Activated T-cell treated with anti-CD3 and anti-CD28 coated beads for 4 hours (primary cell): ENCODE results near the gene OXT.
"Not testable (repeated sequence)": the region's sequence is repeated elsewhere in the genome, so short reads cannot be mapped to it uniquely, and the experiment has no call there.

ENCODE experiments used
- DNase-seq: peaks from one replicate; pipeline ENCODE4 v3.0.0-alpha.2; 2020

The OXT gene

GRCh38 chr20:3051385-3052019, 19.9 kb upstream of the OXT start:
- DNase-seq = no peak

- DNase-seq = no peak
These were observed 11.9 kb upstream of the OXT start for GRCh38 chr20:3059489-3059888.

DNA sequence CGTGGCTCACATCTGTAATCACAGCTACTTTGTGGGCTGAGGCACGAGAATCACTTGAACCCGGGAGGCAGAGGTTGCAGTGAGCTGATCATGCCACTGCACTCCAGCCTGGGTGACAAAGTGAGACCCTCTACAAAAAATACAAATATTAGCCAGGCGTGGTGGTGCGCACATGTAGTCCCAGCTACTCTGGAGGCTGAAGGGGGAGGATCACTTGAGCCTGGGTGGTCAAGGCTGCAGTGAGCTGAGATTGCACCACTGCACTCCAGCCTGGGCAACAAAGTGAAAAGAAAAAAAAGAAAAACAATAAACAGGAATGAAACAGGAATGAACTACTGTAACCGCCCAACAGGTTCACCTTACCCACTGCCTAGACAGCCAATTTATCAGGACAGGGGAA, 7.3 kb upstream of the OXT start:
- not testable (repeated sequence) for DNase-seq

GRCh38 chr20:3067139-3068014, 4.0 kb upstream of the OXT start:
- DNase-seq = no peak

DNA sequence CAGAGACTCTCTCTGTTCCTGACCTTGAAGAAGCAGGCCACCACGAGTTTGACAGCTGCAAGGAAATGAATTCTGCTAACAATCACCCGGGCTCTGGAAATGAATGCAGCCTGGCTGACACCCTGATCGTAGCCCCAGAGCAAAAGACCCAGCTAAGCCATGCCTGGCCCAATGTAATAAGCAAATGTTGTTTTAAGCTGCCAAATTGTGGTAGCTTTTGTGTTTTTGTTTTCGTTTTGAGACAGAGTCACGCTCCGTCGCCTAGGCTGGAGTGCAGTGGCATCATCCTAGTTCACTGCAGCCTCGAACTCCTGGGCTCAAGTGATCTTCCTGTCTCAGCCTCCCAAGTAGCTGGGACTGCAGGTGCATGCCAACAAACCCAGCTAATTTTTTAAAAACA, 3.3 kb upstream of the OXT start:
- no peak for DNase-seq

DNA sequence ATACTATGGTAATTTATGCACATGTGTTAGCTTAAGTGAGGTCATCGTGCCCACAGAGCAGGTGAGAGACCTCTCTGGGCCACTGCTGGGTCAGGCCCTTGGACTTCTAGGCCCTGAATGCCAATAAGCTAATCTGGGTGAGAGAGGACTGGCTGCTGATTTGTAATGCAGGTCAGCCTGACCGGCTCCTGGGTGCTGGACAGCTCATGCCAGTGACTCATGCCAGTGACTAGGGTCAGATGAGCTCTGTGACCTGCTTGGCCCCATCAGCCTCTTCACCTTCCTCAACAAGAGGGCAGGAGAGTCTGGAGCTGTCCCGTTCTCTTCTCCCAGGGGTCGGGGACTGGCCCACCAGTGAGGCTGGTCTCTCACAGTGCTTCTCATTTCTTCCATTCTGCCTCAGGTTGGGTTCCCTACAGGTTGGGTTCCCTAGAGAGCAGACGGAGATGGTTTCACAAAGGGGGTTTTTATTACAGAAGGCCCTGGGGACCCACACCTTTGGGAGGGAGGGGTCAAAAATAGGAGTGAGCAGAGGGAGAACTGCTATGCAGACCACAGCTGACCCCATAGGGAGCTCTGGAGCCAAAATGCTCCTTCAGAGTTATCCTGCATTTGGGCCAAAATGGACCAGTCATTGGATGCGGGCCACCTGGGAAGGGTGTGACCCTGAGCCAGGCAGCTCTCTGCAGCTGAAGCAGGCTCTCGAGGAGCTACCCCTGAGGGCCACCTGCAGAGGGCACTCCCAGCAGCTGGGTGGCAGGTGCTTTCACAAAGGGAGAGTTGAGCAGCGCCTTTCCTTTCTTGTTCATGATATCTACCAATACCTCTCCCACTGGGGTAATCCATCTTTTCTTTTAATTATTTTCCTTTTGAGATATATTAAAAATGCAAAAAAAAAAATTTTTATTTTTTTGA, 2.2 kb upstream of the OXT start:
- DNase-seq = peak; percentile 21

- no peak for DNase-seq
These were observed 695 bp upstream of the OXT start for GRCh38 chr20:3070725-3071124.

DNA sequence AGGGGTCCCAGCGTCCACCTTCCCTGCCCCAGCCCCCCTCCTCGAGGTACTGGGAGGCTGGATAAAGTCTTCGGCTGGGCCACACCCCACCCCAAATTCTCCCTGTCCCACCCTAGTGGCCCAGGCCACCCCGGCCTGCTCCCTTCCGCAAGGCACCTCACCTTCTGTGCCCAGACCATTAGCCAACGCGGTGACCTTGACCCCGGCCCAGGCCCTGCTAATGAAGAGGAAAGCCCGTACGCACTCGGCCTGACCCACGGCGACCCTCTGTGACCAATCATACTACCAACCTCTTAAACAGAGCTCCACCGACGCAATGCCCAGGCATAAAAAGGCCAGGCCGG, 182 bp upstream of the OXT start:
- no peak for DNase-seq

DNA sequence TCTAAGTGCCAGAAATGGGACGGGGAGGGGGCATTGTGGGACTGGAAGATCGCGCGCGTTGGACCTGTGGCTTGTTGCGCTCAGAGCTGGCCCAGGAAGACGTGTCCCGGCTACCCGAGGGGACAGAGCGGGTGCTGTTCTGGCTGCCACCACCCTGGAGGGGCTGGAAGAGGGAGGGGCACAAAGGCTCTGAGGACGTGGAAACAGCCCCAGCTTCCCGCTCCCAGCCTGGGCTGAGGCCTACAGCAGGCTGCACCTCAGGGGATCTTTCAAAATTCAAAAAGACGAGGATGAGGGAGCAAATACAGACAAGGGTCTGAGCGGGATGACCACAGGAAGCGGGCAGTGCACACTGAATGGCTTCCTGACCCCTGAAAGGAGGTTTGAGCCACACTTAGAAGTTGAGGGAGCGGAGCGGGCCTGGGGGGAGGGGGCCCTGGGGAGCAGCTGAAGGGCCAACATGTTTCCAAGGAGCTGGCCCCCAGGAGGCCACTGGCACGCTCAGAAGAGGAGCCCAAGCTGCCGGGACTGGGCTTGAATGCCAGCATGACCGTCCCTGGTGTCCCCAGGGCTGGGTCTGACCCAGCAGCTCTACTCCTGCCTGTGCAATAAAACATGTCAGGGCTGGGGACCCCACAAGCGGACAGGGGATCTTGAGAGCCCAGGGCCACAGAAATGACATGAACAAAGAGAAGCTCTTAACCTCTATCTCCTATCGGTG, 1.3 kb downstream of the OXT start:
- no peak for DNase-seq

- DNase-seq = not testable (repeated sequence)
These were observed 1.8 kb downstream of the OXT start for GRCh38 chr20:3073251-3073643.

GRCh38 chr20:3074812-3075211, 3.4 kb downstream of the OXT start:
- no peak for DNase-seq

GRCh38 chr20:3075315-3075714, 3.9 kb downstream of the OXT start:
- not testable (repeated sequence) for DNase-seq

DNA sequence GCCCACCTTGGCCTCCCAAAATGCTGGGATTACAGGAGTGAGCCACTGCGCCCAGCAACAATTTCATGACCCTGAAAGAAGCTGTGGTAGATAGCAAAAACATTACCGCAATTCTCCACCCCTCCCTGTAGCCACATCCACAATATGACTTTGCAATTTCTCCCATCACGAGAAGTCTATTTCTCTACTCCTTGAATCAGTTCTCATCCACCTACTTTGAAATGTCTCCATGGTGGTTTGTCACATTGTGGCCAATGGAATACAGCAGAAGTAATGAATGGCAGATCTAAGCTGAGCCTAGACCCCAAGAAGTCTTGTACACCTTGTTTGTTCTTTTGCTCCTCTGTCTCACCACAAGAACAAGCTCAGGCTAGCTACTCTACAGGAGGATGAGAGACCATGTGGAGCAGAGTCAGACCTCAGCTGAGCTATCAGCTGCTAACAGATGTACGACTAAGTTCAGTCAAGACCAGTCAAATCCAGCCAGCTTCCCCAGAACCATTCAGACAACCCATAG, 6.3 kb downstream of the OXT start:
- no peak for DNase-seq

DNA sequence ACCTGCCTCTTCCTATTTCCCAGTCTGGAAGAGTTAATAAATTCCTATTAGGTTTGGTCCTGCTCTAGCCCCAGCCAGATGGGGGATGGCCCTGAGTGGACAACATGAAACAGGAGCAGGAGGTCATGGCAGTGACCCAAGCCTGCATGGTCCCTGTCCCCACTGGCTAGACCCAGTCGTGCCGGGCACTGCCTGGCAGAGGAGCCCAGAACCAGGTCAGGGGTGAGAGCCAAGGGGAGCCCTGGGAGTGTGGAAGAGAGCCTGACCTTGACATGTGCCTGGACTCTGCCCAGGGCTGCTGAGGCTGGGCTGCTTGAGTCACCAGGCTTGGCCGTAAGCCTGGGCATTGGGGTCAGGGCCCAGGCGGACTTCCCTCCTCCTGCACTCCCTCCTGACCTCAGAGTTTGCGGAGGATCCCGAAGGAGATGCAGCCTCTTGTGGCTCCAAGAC, 9.5 kb downstream of the OXT start:
- no peak for DNase-seq

DNA sequence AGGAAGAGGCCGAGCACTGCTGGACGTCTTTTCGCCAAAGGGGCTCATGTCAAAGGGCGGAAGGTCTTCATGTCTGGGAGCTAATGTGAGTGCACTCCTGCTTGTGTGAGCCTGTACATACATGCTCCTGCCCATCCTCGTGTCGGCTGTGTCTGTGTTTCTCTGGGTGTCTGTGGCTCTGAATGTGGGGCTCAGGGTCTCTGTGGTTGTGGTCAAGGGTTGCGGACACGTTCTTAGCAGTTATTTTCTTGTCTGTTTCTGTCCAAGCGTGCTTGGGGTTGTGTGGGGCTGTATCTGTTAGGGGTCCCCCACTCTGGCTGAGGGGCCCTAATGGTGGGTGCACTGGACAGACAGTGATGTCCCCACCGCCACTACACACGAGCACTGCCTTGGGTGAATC, 10.2 kb downstream of the OXT start:
- no peak for DNase-seq

- no peak for DNase-seq
These were observed 11.0 kb downstream of the OXT start for GRCh38 chr20:3082306-3082951.

- DNase-seq = no peak
These were observed 11.8 kb downstream of the OXT start for GRCh38 chr20:3082955-3083952.

DNA sequence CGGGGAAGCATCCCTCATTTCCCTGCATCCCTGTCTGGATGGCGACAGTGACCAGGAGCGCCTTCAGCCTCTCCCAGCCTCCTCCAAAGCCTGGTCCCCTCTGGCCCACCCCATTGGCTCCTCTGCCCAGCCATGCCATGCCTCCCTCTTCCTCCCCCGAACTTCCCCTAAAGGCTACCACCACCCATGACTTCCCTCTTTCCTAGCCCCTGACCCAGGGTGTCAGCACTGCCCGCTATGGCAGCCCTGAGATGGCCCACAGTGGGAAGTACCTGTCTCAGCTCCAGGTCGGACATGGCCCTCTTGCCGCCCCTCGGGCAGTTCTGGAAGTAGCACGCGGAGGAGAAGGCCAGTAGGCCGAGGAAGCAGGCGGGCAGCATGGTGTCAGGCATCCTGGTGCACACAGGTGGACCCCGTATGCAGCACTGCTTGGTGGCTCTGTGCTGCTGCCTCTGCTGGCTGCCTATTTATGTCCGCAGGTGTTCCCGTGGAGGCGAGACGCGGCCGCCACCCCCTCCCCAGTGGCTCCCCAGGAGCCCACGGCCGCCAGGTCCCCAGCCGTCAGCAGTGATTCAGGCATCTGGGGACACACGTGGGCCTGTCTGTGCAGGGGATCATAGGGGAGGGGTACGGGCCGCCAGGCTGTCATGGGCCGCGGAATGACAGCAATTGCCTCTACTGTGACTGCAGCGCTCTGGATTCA, 13.0 kb downstream of the OXT start, which contains the start of gene AVP:
Gene AVP, minus strand, starts transcription at position 442 of the 703 bp plus-strand sequence. Its CDS starts 50 bp downstream, at position 392.
- DNase-seq = no peak

DNA sequence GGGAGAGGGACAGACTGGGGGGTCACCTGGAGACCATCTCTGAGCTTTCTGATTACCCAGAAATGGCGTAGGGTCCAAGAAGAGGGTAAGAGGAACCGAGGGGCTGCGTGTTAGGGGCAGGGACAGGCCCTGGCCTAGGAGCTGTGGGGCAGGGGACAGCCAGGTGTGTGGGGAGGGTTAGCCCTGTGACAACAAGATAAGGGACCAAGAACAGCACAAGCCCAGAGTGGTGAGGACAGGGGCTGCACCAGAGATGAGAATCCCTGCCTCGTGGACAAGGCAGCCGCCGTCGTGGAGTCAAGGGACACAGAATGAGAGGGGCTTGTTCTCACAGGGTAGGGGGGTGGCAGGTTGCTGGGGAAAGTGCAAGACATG, 13.6 kb downstream of the OXT start:
- no peak for DNase-seq

DNA sequence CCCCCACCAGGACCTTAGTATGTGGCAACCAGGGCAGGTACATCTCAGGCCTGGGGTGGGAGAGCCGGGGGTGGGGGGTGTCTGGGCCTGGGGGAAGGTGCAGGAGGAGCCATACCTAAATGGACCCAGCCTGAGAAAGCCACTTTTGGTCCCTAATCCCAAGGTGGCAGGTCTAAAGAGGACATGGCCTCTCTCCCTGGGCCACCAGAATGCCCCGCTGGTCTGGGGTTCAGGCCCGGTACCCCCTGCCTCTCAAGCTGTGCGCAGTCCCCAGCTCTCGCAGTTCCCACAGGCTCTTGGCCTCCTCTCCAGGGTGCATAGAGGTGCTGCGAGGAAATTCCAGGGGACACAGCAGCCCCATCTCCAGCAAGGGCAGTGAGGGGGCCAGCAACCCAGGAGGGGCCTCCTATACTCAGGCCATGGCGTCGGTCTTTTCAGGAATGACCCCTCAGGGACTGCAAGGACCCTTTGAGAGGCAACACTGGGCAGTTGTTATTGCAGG, 14.2 kb downstream of the OXT start:
- DNase-seq = no peak
